SK-N-SH (cell line): ENCODE data around the gene SUN5. TPM values are rescaled to one million over a fixed set of nuclear protein-coding genes. Genes with fewer than 3 reads are reported as not detected.

Source experiments
- CTCF ChIA-PET: fragments of 300-600, 350-600 bp; formaldehyde crosslinking; extraction: SDS; loops from one replicate; lab custom pipeline; 2021; lab: Yijun Ruan, JAX
- POLR2A ChIA-PET: fragments of 350-600 bp; sonication (Branson Sonifier 250); formaldehyde crosslinking; extraction: SDS; loops from one replicate; lab custom pipeline; 2020; ENCODE audit warnings: antibody characterized with exemption, inconsistent platforms; lab: Yijun Ruan, JAX
- DNase-seq: peaks from one replicate; pipeline ENCODE4 v3.0.0; 2012
- H2AFZ ChIP-seq: fragments of 200-600 bp; sonication (generic); 2 replicates; pipeline ENCODE4 v1.8.1; 2016; ENCODE audit warnings: antibody characterized with exemption, mild to moderate bottlenecking, low read depth
- H3F3A ChIP-seq: fragments of 200-600 bp; sonication (generic); replicated peaks from 2 replicates; pipeline ENCODE3; 2016; ENCODE audit warnings: antibody characterized with exemption, mild to moderate bottlenecking; ENCODE audit not compliant: insufficient read depth
- H3K27ac ChIP-seq, 2 experiments: fragments of 200-500 bp in 1 of 2; fragments of 200-600 bp in 1 of 2; sonication (Bioruptor generic) in 1 of 2; sonication (generic), shearing (Covaris generic) in 1 of 2; 2 replicates each; pipeline versions ENCODE4 v1.5.1 to v1.6.1; 2014 to 2016; ENCODE audit warnings: low read depth in 2 of 2, inconsistent platforms in 1 of 2, low read length in 1 of 2, mild to moderate bottlenecking in 1 of 2, mixed read lengths in 1 of 2
- H3K27me3 ChIP-seq: fragments of 200-600 bp; sonication (generic), shearing (Covaris generic); 2 replicates; pipeline ENCODE4 v1.6.1; 2016; ENCODE audit warnings: mixed run types; ENCODE audit not compliant: insufficient read depth
- H3K36me3 ChIP-seq, 2 experiments: fragments of 200-500 bp in 1 of 2; fragments of 200-600 bp in 1 of 2; sonication (Bioruptor generic) in 1 of 2; sonication (generic) in 1 of 2; replicated peaks in 1 of 2; 2 replicates each; pipeline versions ENCODE3 to v1.5.1; 2014 to 2016; ENCODE audit warnings: low read length in 1 of 2, mild to moderate bottlenecking in 1 of 2; ENCODE audit not compliant: insufficient read depth in 2 of 2, control insufficient read depth in 1 of 2
- H3K4me1 ChIP-seq, 2 experiments: fragments of 200-500 bp in 1 of 2; fragments of 200-600 bp in 1 of 2; sonication (Bioruptor generic) in 1 of 2; sonication (generic), shearing (Covaris generic) in 1 of 2; 2 replicates each; pipeline versions ENCODE4 v1.5.1 to v1.6.1; 2014 to 2016; ENCODE audit warnings: low read depth in 1 of 2, low read length in 1 of 2, mixed run types in 1 of 2; ENCODE audit not compliant: insufficient read depth in 2 of 2, control insufficient read depth in 1 of 2
- H3K4me2 ChIP-seq: fragments of 200-600 bp; sonication (generic), shearing (Covaris generic); 2 replicates; pipeline ENCODE4 v1.6.1; 2017; ENCODE audit warnings: mixed run types
- H3K4me3 ChIP-seq, 2 experiments: fragments of 200-500 bp in 1 of 2; fragments of 200-600 bp in 1 of 2; sonication (Bioruptor generic) in 1 of 2; sonication (generic), shearing (Covaris generic) in 1 of 2; 2 replicates each; pipeline versions ENCODE4 v1.5.1 to v1.8.1; 2014 to 2016; ENCODE audit warnings: low read depth in 2 of 2, inconsistent platforms in 1 of 2, low read length in 1 of 2, mild to moderate bottlenecking in 1 of 2, mixed read lengths in 1 of 2, moderate library complexity in 1 of 2
- H3K79me2 ChIP-seq: fragments of 200-600 bp; sonication (generic); 2 replicates; pipeline ENCODE4 v1.8.1; 2017; ENCODE audit warnings: mild to moderate bottlenecking; ENCODE audit not compliant: insufficient read depth
- H3K9ac ChIP-seq: fragments of 200-600 bp; sonication (generic); 2 replicates; pipeline ENCODE4 v1.6.1; 2017; ENCODE audit warnings: mixed run types
- H3K9me2 ChIP-seq: fragments of 200-600 bp; sonication (generic); 2 replicates; pipeline ENCODE4 v1.6.1; 2017; ENCODE audit warnings: mixed run types
- H3K9me3 ChIP-seq: fragments of 200-600 bp; sonication (generic); 2 replicates; pipeline ENCODE4 v1.6.1; 2017; ENCODE audit warnings: mixed run types, mild to moderate bottlenecking, moderate library complexity
- H4K20me1 ChIP-seq: fragments of 200-600 bp; sonication (generic); 2 replicates; pipeline ENCODE4 v1.6.1; 2017; ENCODE audit warnings: mild to moderate bottlenecking, mixed run types; ENCODE audit not compliant: insufficient read depth
- EZH2phosphoT487 ChIP-seq: fragments of 200-600 bp; sonication (generic); IDR thresholded peaks from 2 replicates; pipeline ENCODE4 v1.6.1; 2017; ENCODE audit warnings: low read depth, mixed run types, mild to moderate bottlenecking, antibody characterized with exemption, moderate library complexity, borderline replicate concordance
- FOSL2 ChIP-seq: IDR thresholded peaks from 2 replicates; pipeline ENCODE4 v1.4.0; 2012; ENCODE audit warnings: low read depth, mild to moderate bottlenecking, moderate library complexity, borderline replicate concordance
- FOXJ3 ChIP-seq: sonication (generic); formaldehyde crosslinking; IDR thresholded peaks from 2 replicates; pipeline ENCODE4 v1.5.1; 2020; ENCODE audit warnings: mild to moderate bottlenecking, missing genetic modification reagents
- FOXM1 ChIP-seq: IDR thresholded peaks from 2 replicates; pipeline ENCODE4 v1.4.0; 2012; ENCODE audit warnings: low read depth, mild to moderate bottlenecking
- IRF3 ChIP-seq: fragments of 150-350 bp; IDR thresholded peaks from 2 replicates; pipeline ENCODE4 v1.6.1; 2016; ENCODE audit warnings: mild to moderate bottlenecking, low read depth, low read length
- JUND ChIP-seq: IDR thresholded peaks from 2 replicates; pipeline ENCODE4 v1.4.0; 2012
- MEF2A ChIP-seq: IDR thresholded peaks from 2 replicates; pipeline ENCODE4 v1.4.0; 2012; ENCODE audit warnings: low read depth, borderline replicate concordance
- MXI1 ChIP-seq: IDR thresholded peaks from 2 replicates; pipeline ENCODE4 v1.6.1; 2012; ENCODE audit warnings: mild to moderate bottlenecking, low read depth, low read length, improper control_type of control experiment
- NRF1 ChIP-seq: IDR thresholded peaks from 2 replicates; pipeline ENCODE4 v1.6.1; 2012; ENCODE audit warnings: low read depth, mild to moderate bottlenecking, low read length
- PBX3 ChIP-seq: IDR thresholded peaks from 2 replicates; pipeline ENCODE4; 2012
- POLR2AphosphoS5 ChIP-seq: IDR thresholded peaks from 2 replicates; pipeline ENCODE4 v1.6.1; 2012; ENCODE audit warnings: low read depth, low read length
- RAD21 ChIP-seq: IDR thresholded peaks from 2 replicates; pipeline ENCODE4 v1.6.1; 2012; ENCODE audit warnings: mild to moderate bottlenecking, low read length
- RCOR1 ChIP-seq: fragments of 150-350 bp; IDR thresholded peaks from 2 replicates; pipeline ENCODE4 v1.6.1; 2017; ENCODE audit warnings: antibody characterized with exemption, low read length
- RXRA ChIP-seq: IDR thresholded peaks from 2 replicates; pipeline ENCODE4 v1.4.0; 2012; ENCODE audit warnings: low read depth, mild to moderate bottlenecking, borderline replicate concordance
- SIN3A ChIP-seq: IDR thresholded peaks from 2 replicates; pipeline ENCODE4 v1.6.1; 2012; ENCODE audit warnings: low read depth, mild to moderate bottlenecking, low read length, moderate library complexity, borderline replicate concordance
- SMC3 ChIP-seq: IDR thresholded peaks from 2 replicates; pipeline ENCODE4 v1.6.1; 2012; ENCODE audit warnings: low read depth, low read length, improper control_type of control experiment
- TCF12 ChIP-seq: IDR thresholded peaks from 2 replicates; pipeline ENCODE4 v1.4.0; 2012
- TEAD4 ChIP-seq: IDR thresholded peaks from 2 replicates; pipeline ENCODE4 v1.4.0; 2012; ENCODE audit warnings: mild to moderate bottlenecking, borderline replicate concordance; ENCODE audit not compliant: insufficient read depth
- USF1 ChIP-seq: IDR thresholded peaks from 2 replicates; pipeline ENCODE4 v1.4.0; 2012; ENCODE audit warnings: low read depth, borderline replicate concordance
- USF2 ChIP-seq: fragments of 150-350 bp; IDR thresholded peaks from 2 replicates; pipeline ENCODE4 v1.6.1; 2017; ENCODE audit warnings: antibody characterized with exemption, low read length, low read depth, borderline replicate concordance
- YY1 ChIP-seq: IDR thresholded peaks from 2 replicates; pipeline ENCODE4 v1.4.0; 2012; ENCODE audit warnings: low read depth, mild to moderate bottlenecking
- ZBTB33 ChIP-seq: IDR thresholded peaks from 2 replicates; pipeline ENCODE4 v1.4.0; 2012; ENCODE audit warnings: low read depth, borderline replicate concordance
- WGBS: methylation state at CpG from one replicate; pipeline ENCODE4 v1.1.6; 2017; ENCODE audit warnings: low lambda C conversion rate; 5-methylcytosine and 5-hydroxymethylcytosine counted together
- polyA plus RNA-seq, 3 experiments: library from polyadenylated mRNA; depleted of rRNA; stranded (reverse); fragments of >200 nt; gene quantifications; 2 replicates each; pipeline ENCODE4 v1.2.3, GENCODE V29; 2012

The SUN5 gene
- polyA plus RNA-seq, 1 of the 3 experiments (the other 2 are of a cell fraction), result not detected

GRCh38 chr20:33025318-33025876 is 21.2 kb upstream of the SUN5 start:
- Histone ChIP-seq H3K36me3 (no peaks in the 10 kb centered on the region), H3K9me3 (no peaks in the 10 kb centered on the region), H3F3A (no peaks in the 10 kb centered on the region), H3K79me2 (no peaks in the 10 kb centered on the region), H3K27me3 (peaks cover 15% of the 10 kb centered on the region; the same call in 1 of the 2 replicates), H2AFZ (no peak overlapping the region), H4K20me1 (no peaks in the 10 kb centered on the region), H3K4me1 (no peaks in the 10 kb centered on the region), H3K9ac (no peak overlapping the region), H3K4me3 (no peak overlapping the region), H3K27ac (no peak overlapping the region), H3K4me2 (no peak overlapping the region), H3K9me2 (no peaks in the 10 kb centered on the region)
- DNase-seq, result no peak
- TF ChIP-seq FOXJ3 (no peak), NRF1 (no peak), RCOR1 (no peak), JUND (no peak), YY1 (no peak), FOSL2 (no peak), MXI1 (no peak), USF2 (no peak)
- POLR2A ChIA-PET, result no interaction called here
- WGBS, result 18% methylated on average over 9 of the region's 9 CpGs
- CTCF ChIA-PET, result no interaction called here

- TF ChIP-seq MEF2A (no peak), IRF3 (no peak), TEAD4 (no peak), EZH2phosphoT487 (no peak), SMC3 (no peak), RXRA (no peak), FOXM1 (no peak), TCF12 (no peak), NRF1 (no peak), RCOR1 (no peak), SIN3A (no peak), PBX3 (no peak), YY1 (no peak), USF1 (no peak), POLR2AphosphoS5 (no peak), JUND (no peak), RAD21 (no peak), FOXJ3 (no peak), ZBTB33 (no peak)
- Histone ChIP-seq H3K4me1 (no peaks in the 10 kb centered on the region), H3K9me2 (no peaks in the 10 kb centered on the region), H3K79me2 (no peaks in the 10 kb centered on the region), H3K36me3 (no peaks in the 10 kb centered on the region), H3K27ac (no peak overlapping the region), H3K27me3 (peaks cover 10% of the 10 kb centered on the region; the same call in 1 of the 2 replicates), H3K4me2 (no peak overlapping the region), H3K9ac (no peak overlapping the region), H3K9me3 (no peaks in the 10 kb centered on the region), H3F3A (no peaks in the 10 kb centered on the region), H2AFZ (no peak overlapping the region), H3K4me3 (no peak overlapping the region), H4K20me1 (no peaks in the 10 kb centered on the region)
- no peak for DNase-seq
- ChIA-PET CTCF (no interaction called here), POLR2A (no interaction called here)
- WGBS, result 1% methylated on average over 5 of the region's 5 CpGs
Observed at GRCh38 chr20:33024609-33025317, 20.5 kb upstream of the SUN5 start.
